Fibroblast of the aortic adventitia (primary cell): Measurements from ENCODE around the gene CLDN24. TPM values are rescaled to one million over a fixed set of nuclear protein-coding genes. Genes with fewer than 3 reads are reported as not detected.
"Not testable (repeated sequence)": the region's sequence is repeated elsewhere in the genome, so short reads cannot be mapped to it uniquely, and the experiment has no call there.

Experiments
- DNase-seq: peaks from one replicate; pipeline ENCODE4 v3.0.0-alpha.2; 2010; ENCODE audit warnings: low read depth
- H3K4me3 ChIP-seq: 2 replicates; pipeline ENCODE4 v1.5.1; 2011; ENCODE audit warnings: low read depth, mild to moderate bottlenecking, control low read depth, low read length, moderate library complexity
- CTCF ChIP-seq: IDR thresholded peaks from 2 replicates; pipeline ENCODE4 v1.5.1; 2011; ENCODE audit warnings: mild to moderate bottlenecking, low read length, control low read depth, inconsistent platforms; ENCODE audit not compliant: insufficient read depth
- total RNA-seq: library from RNA; depleted of rRNA; stranded (reverse); fragments of >200 nt; gene quantifications from 2 replicates; pipeline ENCODE4 v1.2.3, GENCODE V29; 2012; ENCODE audit warnings: low replicate concordance

Gene CLDN24
- total RNA-seq, 1 donor, result not detected

- no peak for DNase-seq
- no peak overlapping the region for H3K4me3 ChIP-seq
- TF ChIP-seq CTCF, result no peak
Measured at GRCh38 chr4:183332447-183332846, 10.2 kb upstream of the CLDN24 start.

- no peak for DNase-seq
- no peak overlapping the region for H3K4me3 ChIP-seq
- TF ChIP-seq CTCF, result no peak
Measured at GRCh38 chr4:183330841-183331240, 8.6 kb upstream of the CLDN24 start.

- DNase-seq, result no peak
- TF ChIP-seq CTCF, result no peak
- H3K4me3 ChIP-seq, result no peak overlapping the region
Measured at GRCh38 chr4:183329954-183330742, 7.9 kb upstream of the CLDN24 start.

DNA sequence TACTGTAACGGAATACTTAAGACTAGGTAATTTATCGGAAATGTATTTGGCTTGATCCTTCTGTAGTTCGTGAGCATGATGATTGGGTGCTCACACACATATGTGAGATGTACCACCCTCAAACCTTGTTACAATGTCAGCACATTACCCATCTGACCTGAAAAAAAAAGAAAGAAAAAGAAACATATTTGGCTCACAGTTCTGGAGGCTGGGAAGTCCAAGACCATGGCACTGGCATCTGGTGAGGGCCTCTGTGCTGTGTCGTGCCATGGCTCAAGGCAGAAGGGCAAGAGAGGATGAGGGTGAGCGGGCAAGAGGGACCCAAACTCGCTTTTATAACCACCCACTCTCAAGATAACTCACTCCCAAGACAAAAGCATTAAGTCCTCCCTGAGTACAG, 7.0 kb upstream of the CLDN24 start:
- no peak for DNase-seq
- TF ChIP-seq CTCF, result no peak
- no peak overlapping the region for H3K4me3 ChIP-seq

DNA sequence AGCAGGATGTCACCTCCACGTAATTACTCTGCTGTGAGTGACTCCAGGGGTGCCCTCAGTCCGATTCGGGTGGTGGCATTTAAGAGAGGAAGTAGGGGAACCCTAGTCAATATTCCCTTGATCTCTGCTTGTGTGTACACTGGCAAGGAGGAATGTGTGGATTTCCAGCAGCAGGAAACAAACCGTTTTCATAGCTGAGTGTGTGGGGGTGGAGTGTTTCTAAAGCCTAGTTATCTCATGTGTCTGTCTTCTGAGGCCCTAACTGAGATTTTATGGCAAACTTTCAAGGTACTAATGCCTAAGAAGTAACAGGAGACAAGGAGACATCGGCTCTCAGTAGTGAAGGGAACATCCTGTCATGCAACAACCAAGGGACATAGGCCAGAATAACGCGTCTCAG, 6.6 kb upstream of the CLDN24 start:
- no peak overlapping the region for H3K4me3 ChIP-seq
- no peak for TF ChIP-seq CTCF
- DNase-seq, result peak; percentile 27

DNA sequence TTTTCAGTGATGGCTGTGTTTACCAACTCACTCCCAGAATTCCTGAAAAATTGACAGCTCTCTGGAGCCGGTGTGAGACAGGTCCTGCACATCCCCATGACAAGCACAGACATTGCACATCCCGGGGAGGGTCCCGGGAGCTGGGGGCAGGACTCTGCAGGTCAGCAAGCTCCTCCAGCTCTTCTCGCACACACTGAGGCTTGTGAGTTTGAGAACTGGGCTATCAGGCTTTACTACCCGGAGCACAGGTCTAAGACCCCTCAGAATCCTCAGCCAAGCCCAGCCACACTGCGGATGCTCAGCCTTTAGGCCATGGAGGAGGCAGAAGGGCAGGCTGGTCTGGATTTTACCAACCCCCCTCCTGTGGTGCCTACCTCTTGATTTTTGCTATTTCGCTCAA, 5.6 kb upstream of the CLDN24 start:
- no peak for DNase-seq
- TF ChIP-seq CTCF, result no peak
- H3K4me3 ChIP-seq, result no peak overlapping the region

DNA sequence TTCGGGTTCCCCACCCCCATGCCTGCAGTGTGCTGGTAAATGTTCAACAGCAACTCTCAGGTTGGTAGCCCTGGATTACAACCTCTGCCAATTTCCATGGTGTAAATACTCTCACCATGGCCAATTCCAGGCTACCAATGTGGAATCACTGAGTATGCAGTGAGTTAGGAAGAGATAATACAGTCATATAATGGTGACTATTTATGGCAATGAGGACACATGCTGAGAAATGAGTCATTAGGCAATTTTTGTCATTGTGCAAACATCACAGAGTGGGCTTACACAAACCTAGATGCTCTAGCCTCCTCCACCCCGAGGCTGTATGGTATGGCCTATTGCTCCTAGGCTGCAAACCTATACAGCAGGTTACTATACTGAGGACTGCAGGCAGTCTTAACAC, 4.6 kb upstream of the CLDN24 start:
- no peak for DNase-seq
- H3K4me3 ChIP-seq, result no peak overlapping the region
- no peak for TF ChIP-seq CTCF

GRCh38 chr4:183326387-183326786, 4.2 kb upstream of the CLDN24 start:
- not testable (repeated sequence) for DNase-seq, H3K4me3 ChIP-seq
